KOPT-K1 (cell line): Measurements from ENCODE around the gene GATAD2A.
A peak's percentile ranks its signal among the peaks of the same experiment; 100 is the strongest.

Experiments used
- H3K27ac ChIP-seq: fragments of 200-600 bp; sonication (generic); 2 replicates; pipeline ENCODE4 v1.5.1; 2016; ENCODE audit warnings: antibody characterized with exemption, mild to moderate bottlenecking, low read depth, low read length; ENCODE audit not compliant: poor library complexity, severe bottlenecking
- H3K36me3 ChIP-seq: fragments of 200-600 bp; sonication (generic); 2 replicates; pipeline ENCODE4 v1.5.1; 2017; ENCODE audit warnings: antibody characterized with exemption, mild to moderate bottlenecking, low read length, moderate library complexity; ENCODE audit not compliant: insufficient read depth
- H3K9me3 ChIP-seq: fragments of 200-600 bp; sonication (generic); 2 replicates; pipeline ENCODE4 v1.5.1; 2017; ENCODE audit warnings: antibody characterized with exemption, low read length, mild to moderate bottlenecking; ENCODE audit not compliant: insufficient read depth, poor library complexity, severe bottlenecking

The GATAD2A gene

DNA sequence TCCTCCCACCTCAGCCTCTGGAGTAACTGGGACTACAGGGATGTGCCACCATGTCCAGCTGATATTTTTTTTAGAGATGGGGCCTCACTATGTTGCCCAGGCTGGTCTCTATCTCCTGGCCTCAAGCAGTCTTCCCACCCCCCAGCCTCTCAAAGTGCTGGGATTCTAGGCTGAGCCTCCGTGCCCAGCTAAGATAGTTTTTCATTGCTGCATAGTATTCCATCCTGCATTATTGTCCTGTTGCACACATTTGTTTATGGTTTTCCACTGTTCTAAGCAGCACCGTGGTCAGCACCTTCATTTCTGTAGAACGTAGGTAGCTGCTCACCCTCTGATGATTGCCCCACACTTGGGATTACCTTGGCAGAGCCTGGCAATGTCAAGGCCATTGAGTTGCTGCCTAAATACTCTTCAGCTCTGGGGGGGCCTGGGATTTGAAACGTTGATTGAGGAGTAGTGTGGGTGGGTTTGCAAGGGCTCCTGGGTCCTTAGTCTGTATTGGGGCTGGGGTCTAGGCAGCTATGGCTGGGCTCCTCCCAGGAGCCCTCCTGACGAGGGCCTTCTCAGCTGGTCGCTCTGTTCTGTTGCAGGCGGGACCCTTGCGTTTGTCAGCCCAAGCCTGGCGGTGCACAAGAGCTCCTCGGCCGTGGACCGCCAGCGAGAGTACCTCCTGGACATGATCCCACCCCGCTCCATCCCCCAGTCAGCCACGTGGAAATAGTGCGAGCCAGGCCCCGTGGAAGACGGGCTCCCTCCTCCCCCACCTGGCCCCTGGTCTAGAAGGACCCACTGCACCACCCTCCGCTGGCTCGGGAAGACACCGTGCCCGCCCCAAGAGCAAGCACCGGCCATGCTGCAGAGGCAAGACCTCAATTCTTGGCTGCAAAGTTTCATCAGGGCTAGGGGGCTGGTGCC lies 99.5 kb downstream of the GATAD2A start:
- H3K9me3 ChIP-seq = no peaks in the 10 kb centered on the region
- H3K27ac ChIP-seq = no peak overlapping the region
- peaks cover 86% of the 10 kb centered on the region for H3K36me3 ChIP-seq

GRCh38 chr19:19505669-19506326 lies 100.3 kb downstream of the GATAD2A start:
- H3K27ac ChIP-seq = no peak overlapping the region
- H3K9me3 ChIP-seq = no peaks in the 10 kb centered on the region
- peaks cover 78% of the 10 kb centered on the region for H3K36me3 ChIP-seq

GRCh38 chr19:19506592-19506991 lies 101.1 kb downstream of the GATAD2A start:
- no peaks in the 10 kb centered on the region for H3K9me3 ChIP-seq
- peaks cover 70% of the 10 kb centered on the region for H3K36me3 ChIP-seq
- H3K27ac ChIP-seq = no peak overlapping the region

GRCh38 chr19:19507354-19507753 lies 101.9 kb downstream of the GATAD2A start:
- H3K36me3 ChIP-seq = peaks cover 62% of the 10 kb centered on the region
- H3K9me3 ChIP-seq = no peaks in the 10 kb centered on the region
- H3K27ac ChIP-seq = no peak overlapping the region

DNA sequence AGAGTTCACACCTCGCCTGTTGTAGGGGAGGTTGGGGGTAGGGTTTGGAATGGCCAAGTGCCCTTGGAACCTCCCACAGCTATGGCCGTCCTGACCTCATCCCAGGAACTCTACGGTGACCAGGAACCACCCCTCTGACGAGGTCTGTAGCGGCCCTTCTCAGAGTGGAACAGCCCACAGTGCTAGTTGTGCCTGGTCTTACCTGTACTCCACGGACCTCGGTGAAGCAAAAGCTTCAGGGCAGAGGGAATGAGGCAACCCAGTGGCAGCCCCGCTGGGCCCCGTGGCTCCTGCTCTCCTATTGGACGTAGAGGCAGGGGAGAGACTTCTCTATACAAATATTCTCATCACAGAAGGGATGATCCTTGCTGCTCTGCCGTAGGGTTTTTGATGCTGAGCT lies 102.7 kb downstream of the GATAD2A start:
- Histone ChIP-seq H3K9me3 (no peaks in the 10 kb centered on the region), H3K36me3 (peaks cover 53% of the 10 kb centered on the region), H3K27ac (no peak overlapping the region)

DNA sequence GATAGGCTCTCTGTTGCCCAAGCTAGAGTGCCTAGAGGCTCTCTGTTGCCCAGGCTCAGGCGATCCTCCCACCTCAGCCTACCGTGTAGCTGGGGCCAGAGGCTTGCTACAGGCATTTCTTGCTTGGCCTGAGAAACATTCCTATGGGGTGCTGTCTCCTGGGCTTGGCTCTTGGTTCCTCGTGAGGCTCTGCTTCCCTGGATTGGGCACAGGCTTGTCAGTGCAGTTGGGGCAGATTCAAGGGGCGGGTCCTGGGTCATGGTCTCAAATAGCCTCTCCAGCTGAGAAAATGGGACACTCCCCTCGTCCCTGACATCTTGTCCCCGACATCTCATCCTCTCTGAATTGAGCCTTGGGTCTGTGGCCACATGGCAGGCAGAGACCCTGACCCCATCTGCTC lies 105.0 kb downstream of the GATAD2A start:
- H3K27ac ChIP-seq = no peak overlapping the region
- H3K36me3 ChIP-seq = peaks cover 31% of the 10 kb centered on the region

GRCh38 chr19:19513682-19514081 lies 108.2 kb downstream of the GATAD2A start:
- H3K36me3 ChIP-seq = no peaks in the 10 kb centered on the region; the same call in 1 of the 2 replicates
- H3K27ac ChIP-seq = no peak overlapping the region
- no peaks in the 10 kb centered on the region for H3K9me3 ChIP-seq

More for the DNA sequence above, 105.0 kb downstream of the GATAD2A start:
- H3K9me3 ChIP-seq = no peaks in the 10 kb centered on the region

GRCh38 chr19:19514215-19514657 lies 108.8 kb downstream of the GATAD2A start:
- Histone ChIP-seq H3K27ac (no peak overlapping the region), H3K36me3 (peaks cover 4% of the 10 kb centered on the region), H3K9me3 (no peaks in the 10 kb centered on the region)

DNA sequence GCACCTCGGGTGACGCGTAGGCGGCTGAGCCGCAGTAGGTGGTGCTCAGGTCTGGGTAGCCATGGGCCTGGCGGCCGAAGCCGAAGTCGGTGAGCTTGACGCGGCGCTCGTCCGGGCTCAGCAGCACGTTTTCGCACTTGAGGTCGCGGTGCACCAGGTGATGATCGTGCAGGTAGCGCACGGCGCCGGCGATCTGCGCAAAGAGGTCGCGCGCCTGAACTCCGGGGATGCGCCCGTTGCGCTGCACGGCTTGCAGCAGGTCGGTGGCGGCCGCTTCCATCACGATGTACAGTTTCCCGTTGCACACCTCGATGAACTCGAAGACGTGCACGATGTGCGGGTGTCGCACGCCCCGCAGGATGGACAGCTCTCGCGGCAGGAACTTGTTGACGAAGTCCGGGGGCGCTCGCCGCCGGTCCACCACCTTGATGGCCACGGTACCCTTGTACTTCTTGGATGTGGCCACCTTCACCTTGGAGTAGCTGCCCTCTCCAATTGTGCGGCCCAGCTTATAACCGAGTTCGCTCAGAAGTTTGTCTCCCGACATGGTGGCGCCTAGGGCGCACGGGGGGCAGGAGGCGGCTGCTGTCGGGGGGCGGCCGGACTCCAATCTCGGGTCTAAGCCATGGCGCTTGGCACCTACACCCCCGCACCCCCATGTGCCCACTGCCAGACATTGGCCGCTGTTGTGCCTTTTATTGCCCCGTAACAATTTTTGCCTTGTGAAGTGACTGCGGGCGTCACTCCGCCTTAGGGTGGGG lies 109.6 kb downstream of the GATAD2A start, which contains the start of gene TSSK6:
TSS of gene TSSK6 (minus strand) at position 668 of the 761 bp plus-strand sequence. CDS start at position 547, 121 bp downstream.
- H3K9me3 ChIP-seq = no peaks in the 10 kb centered on the region
- peak within 1 kb of the TSS; percentile 88 for H3K27ac ChIP-seq
- H3K36me3 ChIP-seq = peaks cover 12% of the 10 kb centered on the region

GRCh38 chr19:19515642-19516519 lies 110.4 kb downstream of the GATAD2A start, which contains the start of gene NDUFA13:
TSS of gene NDUFA13 (plus strand) at chr19:19516225. CDS start at chr19:19516239, 14 bp downstream.
- H3K36me3 ChIP-seq = peaks cover 19% of the 10 kb centered on the region
- no peaks in the 10 kb centered on the region for H3K9me3 ChIP-seq
- H3K27ac ChIP-seq = peak within 1 kb of the TSS; percentile 88

DNA sequence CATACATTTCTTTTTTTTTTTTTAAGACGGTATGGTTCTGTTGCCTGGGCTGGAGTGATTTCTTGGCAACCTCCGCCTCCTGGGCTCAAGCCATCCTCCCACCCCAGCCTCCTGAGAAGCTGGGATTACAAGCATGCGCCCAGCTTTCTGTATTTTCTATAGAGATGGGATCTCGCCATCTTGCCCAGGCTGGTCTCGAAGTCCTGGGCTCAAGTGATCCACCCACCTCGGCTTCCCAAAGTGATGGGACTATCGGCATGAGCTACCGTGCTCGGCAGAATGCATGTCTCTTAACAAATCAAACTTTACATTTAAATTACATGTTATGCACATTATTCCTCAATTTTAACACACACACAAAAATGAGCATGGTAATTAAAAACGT lies 111.8 kb downstream of the GATAD2A start:
- peak overlapping the region; percentile 88 for H3K27ac ChIP-seq

DNA sequence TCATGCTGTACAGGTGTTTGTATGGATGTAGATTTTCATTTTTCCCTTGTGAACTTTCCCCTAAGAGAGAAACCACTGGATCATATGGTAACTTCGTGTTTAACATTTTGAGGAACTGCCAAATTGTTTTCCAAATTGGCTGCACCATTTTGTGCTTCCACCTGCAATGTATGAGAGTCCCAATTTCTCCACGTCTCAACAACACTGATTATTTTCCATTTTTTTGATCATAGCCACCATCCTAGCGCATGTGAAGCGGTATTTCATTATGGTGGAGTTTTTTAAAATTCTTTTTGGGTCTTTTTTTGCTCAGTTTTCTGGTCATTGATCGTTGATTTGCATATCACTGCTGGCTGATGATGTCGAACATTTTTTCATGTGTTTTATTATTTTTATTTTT lies 115.5 kb downstream of the GATAD2A start:
- Histone ChIP-seq H3K9me3 (no peaks in the 10 kb centered on the region), H3K36me3 (peaks cover 51% of the 10 kb centered on the region), H3K27ac (no peak overlapping the region)

More for the DNA sequence above, 111.8 kb downstream of the GATAD2A start:
- peaks cover 19% of the 10 kb centered on the region for H3K36me3 ChIP-seq
- no peaks in the 10 kb centered on the region for H3K9me3 ChIP-seq

- Histone ChIP-seq H3K36me3 (peaks cover 71% of the 10 kb centered on the region), H3K9me3 (no peaks in the 10 kb centered on the region), H3K27ac (no peak overlapping the region)
These were observed 117.7 kb downstream of the GATAD2A start for GRCh38 chr19:19523177-19523576.

GRCh38 chr19:19524053-19524452 lies 118.6 kb downstream of the GATAD2A start:
- Histone ChIP-seq H3K9me3 (no peaks in the 10 kb centered on the region), H3K27ac (peak overlapping the region; percentile 58), H3K36me3 (peaks cover 78% of the 10 kb centered on the region)
